ENCODE results near the gene WNK1.
"Not testable (repeated sequence)": the region's sequence is repeated elsewhere in the genome, so short reads cannot be mapped to it uniquely, and the experiment has no call there.

Gene WNK1

DNA sequence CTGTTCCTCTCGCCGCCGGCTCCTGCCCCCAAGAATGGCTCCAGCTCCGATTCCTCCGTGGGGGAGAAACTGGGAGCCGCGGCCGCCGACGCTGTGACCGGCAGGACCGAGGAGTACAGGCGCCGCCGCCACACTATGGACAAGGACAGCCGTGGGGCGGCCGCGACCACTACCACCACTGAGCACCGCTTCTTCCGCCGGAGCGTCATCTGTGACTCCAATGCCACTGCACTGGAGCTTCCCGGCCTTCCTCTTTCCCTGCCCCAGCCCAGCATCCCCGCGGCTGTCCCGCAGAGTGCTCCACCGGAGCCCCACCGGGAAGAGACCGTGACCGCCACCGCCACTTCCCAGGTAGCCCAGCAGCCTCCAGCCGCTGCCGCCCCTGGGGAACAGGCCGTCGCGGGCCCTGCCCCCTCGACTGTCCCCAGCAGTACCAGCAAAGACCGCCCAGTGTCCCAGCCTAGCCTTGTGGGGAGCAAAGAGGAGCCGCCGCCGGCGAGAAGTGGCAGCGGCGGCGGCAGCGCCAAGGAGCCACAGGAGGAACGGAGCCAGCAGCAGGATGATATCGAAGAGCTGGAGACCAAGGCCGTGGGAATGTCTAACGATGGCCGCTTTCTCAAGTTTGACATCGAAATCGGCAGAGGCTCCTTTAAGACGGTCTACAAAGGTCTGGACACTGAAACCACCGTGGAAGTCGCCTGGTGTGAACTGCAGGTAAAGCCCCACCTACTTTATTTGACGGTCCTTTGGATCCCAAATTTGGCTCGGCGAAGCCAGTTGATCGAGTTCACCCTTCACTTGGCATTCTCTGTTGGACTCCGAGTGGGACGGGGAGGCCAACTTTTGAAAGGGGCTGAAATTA, 1.5 kb downstream of the WNK1 start:
- peak; percentile 30 to 55 for DNase-seq (ENCODE audit: low spot score in 2 of 2)
- H3K36me3 Mint-ChIP-seq, result no peaks in the 10 kb centered on the region
- no peaks in the 10 kb centered on the region for H3K27me3 Mint-ChIP-seq
- H3K27ac Mint-ChIP-seq, result no peak overlapping the region
- H3K9me3 Mint-ChIP-seq, result no peaks in the 10 kb centered on the region
- no peak overlapping the region for H3K4me3 Mint-ChIP-seq
- ATAC-seq (ENCODE audit: low read depth), result no peak
- peaks cover 27% of the 10 kb centered on the region for H3K4me1 Mint-ChIP-seq

DNA sequence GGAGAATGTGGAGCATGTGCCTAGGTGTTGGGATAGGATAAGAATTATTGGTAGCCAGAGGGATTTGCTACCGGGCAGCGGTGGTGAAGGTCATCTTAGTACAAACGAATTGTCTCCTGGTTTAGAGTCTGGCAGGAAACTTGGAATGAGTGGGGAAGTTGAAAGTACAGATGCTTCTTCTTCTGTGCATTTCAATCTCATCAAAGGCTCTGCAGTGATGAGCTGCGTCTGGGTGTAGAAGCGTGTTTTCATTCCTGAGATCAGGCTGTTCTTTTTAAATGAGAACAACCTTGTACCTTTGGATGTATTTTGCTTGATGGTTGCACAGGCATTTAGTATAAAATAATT, 2.1 kb downstream of the WNK1 start:
- H3K27me3 Mint-ChIP-seq, result no peaks in the 10 kb centered on the region

DNA sequence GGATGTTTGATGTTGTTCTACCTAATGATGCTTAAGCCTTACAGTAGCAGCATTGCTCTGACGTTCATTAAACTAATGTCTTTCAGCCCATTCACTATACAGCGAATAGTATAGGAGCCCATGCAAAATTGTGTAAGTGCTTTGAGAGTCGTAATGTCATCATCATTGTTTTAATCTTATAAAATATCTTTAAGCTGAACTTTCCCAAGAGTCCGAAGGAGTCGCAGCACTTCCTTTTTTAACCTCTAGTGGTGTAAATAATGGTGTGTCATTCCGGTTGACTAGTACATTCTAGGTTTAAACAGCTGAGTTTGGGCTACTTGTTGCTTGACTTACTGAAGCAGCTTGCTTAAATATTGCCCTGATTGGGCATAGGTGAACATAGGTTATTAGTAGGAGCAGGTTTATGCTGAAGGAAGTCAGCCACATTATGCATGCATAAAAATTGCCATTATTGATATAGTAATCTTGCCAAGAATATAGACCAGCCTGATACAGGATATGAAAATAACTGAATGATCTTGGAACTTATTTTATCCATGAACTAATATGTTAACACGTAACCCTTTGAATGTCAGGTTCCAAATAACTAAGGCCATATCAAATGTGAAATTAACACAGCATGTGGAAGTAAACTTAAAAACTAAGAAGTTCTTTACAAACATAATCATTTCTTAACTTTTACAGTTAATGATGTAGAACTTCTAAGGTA, 2.6 kb downstream of the WNK1 start:
- no peaks in the 10 kb centered on the region for H3K9me3 Mint-ChIP-seq
- no peak overlapping the region for H3K4me3 Mint-ChIP-seq
- H3K36me3 Mint-ChIP-seq, result peaks cover 2% of the 10 kb centered on the region
- H3K27ac Mint-ChIP-seq, result no peak overlapping the region
- peaks cover 25% of the 10 kb centered on the region for H3K4me1 Mint-ChIP-seq
- DNase-seq (ENCODE audit: low spot score in 2 of 2) (peak in 1 of 2 donors; percentile 35), ATAC-seq (ENCODE audit: low read depth) (no peak)
- no peaks in the 10 kb centered on the region for H3K27me3 Mint-ChIP-seq

More for the DNA sequence above, 2.1 kb downstream of the WNK1 start:
- Mint-ChIP-seq H3K9me3 (no peaks in the 10 kb centered on the region), H3K4me1 (peaks cover 25% of the 10 kb centered on the region), H3K36me3 (no peaks in the 10 kb centered on the region), H3K4me3 (no peak overlapping the region), H3K27ac (no peak overlapping the region)
- ATAC-seq (ENCODE audit: low read depth), result no peak
- DNase-seq (ENCODE audit: low spot score in 2 of 2), result no peak

DNA sequence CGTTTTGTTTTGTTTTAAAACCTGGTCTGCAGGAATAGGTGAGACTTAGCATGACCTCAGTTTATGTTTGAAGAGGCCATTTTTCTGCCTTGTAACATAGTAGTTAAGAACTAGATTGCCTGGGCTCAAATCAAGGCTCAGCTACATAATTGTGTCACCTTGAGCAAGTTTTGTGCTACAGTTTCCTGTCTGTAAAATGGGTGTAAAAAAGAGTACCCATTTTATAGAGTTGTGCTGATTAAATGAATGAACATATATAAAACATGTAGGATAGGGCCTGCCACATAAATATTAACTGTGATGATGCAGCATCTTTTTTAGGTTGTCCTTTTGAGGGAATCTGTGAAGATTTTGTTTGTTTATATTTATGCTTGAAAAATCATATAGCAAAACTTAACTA, 7.2 kb downstream of the WNK1 start:
- peaks cover 8% of the 10 kb centered on the region for H3K36me3 Mint-ChIP-seq
- no peak overlapping the region for H3K27ac Mint-ChIP-seq
- no peaks in the 10 kb centered on the region for H3K9me3 Mint-ChIP-seq
- H3K4me1 Mint-ChIP-seq, result peaks cover 31% of the 10 kb centered on the region
- ATAC-seq (ENCODE audit: low read depth) (no peak), DNase-seq (ENCODE audit: low spot score in 2 of 2) (no peak)
- H3K27me3 Mint-ChIP-seq, result no peaks in the 10 kb centered on the region
- H3K4me3 Mint-ChIP-seq, result no peak overlapping the region

DNA sequence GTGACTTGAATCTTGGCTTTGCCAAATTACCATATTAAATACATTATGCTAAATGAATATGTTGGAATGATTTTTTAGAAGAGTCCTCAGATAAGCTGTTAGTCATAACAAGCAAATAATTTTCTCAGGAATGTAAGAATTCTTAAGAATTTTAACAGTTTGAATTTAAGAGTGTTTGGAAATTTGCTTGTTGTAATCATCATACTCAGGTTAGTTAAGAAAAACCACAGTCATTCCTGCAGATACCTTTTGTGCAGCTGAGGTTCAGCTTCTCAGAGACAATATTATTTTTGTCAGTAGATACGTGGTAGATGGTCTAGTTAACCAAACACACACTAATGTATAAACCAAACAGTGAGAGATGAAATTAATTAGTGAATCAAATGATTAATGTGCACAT, 8.9 kb downstream of the WNK1 start:
- Mint-ChIP-seq H3K4me3 (no peak overlapping the region), H3K36me3 (peaks cover 10% of the 10 kb centered on the region), H3K9me3 (no peaks in the 10 kb centered on the region), H3K27ac (no peak overlapping the region), H3K4me1 (peaks cover 28% of the 10 kb centered on the region), H3K27me3 (no peaks in the 10 kb centered on the region)
- no peak for DNase-seq (ENCODE audit: low spot score in 2 of 2)
- ATAC-seq (ENCODE audit: low read depth), result no peak

DNA sequence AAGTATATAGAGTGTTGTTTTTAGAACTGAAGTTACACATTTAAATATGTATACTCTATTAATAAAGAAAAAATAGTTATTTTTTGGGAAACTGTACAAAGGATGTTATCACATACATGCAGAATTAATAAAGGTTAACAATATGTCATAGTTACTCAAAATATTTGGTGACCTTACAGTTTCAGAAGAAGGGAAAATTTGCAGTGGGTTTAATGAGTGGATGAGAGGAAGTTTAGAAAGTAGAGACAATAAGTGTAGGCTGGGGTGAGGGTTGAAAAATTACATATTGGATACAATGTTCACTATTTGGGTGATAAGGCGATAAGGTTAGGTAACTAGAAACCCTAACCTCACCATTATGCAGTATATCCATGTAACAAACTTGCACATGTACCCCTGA, 13.5 kb downstream of the WNK1 start:
- ATAC-seq (ENCODE audit: low read depth) (no peak), DNase-seq (ENCODE audit: low spot score in 2 of 2) (no peak)
- Mint-ChIP-seq H3K27me3 (no peaks in the 10 kb centered on the region), H3K4me1 (peaks cover 26% of the 10 kb centered on the region), H3K9me3 (no peaks in the 10 kb centered on the region), H3K27ac (no peak overlapping the region), H3K36me3 (peaks cover 8% of the 10 kb centered on the region), H3K4me3 (no peak overlapping the region)

DNA sequence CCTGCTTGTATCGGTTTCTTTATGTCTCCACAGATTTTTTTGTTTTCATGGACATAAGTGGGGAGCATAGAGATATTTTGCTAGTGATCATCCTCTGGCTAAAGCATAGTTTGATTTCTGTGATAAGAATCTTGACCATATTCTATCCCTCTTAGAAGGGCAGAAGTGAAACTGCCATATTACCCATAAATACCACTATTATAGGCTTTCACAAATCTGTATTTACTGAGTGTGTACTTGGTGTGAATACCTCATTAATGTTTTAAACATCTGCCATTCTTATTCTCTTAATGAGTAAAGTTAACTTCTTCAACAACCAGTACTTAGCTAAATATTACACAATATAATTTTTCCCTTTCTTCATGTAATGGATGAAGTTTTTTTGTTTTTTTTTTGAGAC, 16.1 kb downstream of the WNK1 start:
- ATAC-seq (ENCODE audit: low read depth) (peak; percentile 43), DNase-seq (ENCODE audit: low spot score in 2 of 2) (no peak)
- Mint-ChIP-seq H3K4me3 (no peak overlapping the region), H3K9me3 (no peaks in the 10 kb centered on the region), H3K36me3 (peaks cover 4% of the 10 kb centered on the region), H3K4me1 (peaks cover 18% of the 10 kb centered on the region), H3K27ac (no peak overlapping the region), H3K27me3 (no peaks in the 10 kb centered on the region)

DNA sequence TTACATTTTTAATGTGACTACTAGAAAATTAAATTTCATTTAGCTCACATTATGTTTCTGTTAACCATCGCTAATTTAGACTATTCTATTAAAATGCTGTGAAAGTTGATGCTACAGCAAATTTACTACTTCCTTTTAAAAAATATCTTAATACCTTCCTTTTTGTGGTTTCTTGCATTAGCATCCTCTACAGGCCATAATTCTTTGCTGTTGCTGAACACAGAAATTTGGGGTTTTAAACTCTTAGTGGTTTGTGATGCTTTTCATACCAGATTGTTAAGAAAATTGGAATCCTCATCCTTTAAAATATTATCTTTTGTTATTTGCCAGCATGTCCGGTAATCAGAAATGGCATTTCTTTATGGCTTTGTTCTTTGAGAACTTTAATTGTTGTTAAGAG, 18.1 kb downstream of the WNK1 start:
- Mint-ChIP-seq H3K27ac (no peak overlapping the region), H3K9me3 (no peaks in the 10 kb centered on the region), H3K4me1 (peaks cover 25% of the 10 kb centered on the region), H3K36me3 (peaks cover 5% of the 10 kb centered on the region), H3K27me3 (no peaks in the 10 kb centered on the region), H3K4me3 (no peak overlapping the region)
- no peak for DNase-seq (ENCODE audit: low spot score in 2 of 2)
- ATAC-seq (ENCODE audit: low read depth), result peak; percentile 47

DNA sequence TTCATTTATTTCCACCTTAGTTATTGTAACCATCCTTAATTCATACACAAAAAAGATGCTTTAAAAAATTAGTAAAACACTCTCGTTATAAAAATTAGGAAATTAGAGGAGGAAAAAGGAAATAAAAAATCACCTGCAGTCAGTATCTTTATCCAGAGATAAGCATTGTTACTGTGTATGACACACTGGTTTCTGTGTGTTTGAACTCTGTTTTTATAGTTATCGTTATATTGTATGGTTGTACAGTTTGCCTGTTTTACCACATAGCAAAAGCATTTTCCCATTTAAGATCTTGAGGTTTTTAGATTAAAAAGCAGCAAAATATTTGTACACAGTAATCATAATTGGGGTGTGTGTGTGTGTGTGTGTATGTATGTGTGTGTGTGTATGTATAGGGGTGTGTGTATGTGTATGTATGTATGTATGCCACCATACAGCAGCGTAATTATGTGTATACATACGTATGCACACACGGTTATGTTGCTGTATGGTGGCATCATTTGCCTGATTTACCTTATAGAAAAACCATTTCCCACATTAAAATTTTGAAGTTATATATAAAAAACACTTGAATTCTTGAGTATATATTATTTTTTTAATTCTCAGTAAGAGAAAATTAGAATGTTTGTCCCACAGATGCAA, 19.8 kb downstream of the WNK1 start:
- Mint-ChIP-seq H3K27ac (no peak overlapping the region), H3K4me1 (peaks cover 25% of the 10 kb centered on the region), H3K36me3 (peaks cover 6% of the 10 kb centered on the region), H3K9me3 (peaks cover 2% of the 10 kb centered on the region), H3K27me3 (no peaks in the 10 kb centered on the region), H3K4me3 (no peak overlapping the region)
- DNase-seq (ENCODE audit: low spot score in 2 of 2), result no peak
- ATAC-seq (ENCODE audit: low read depth), result no peak

DNA sequence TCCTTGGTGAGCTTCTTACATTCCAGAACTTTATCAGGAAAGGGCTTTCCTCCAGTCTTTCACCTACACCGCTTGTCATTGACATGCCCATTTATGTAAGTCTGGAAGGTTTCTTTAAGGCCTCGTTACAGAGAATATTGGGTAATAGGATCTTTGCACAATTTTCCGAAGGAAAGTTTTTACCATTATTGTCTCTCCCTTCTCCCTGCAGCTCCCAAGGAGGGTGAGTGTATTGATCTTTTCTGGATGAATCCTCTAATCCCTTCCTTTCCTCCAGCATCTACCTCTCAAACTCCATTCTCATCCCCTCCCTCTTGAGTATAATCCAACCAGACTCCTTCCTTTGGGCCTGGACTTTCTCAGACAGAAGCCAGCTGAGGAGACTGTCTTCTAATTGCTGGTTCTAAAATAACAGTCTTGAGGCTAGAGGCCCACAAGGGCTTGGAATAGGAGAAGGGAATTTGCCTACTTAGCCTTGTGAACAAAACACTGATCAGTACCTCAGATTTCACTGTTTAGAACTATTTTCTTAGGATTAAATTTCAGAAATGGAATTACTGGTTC, 21.8 kb downstream of the WNK1 start:
- Mint-ChIP-seq H3K4me3 (no peak overlapping the region), H3K4me1 (peaks cover 24% of the 10 kb centered on the region), H3K9me3 (peaks cover 2% of the 10 kb centered on the region), H3K27me3 (no peaks in the 10 kb centered on the region), H3K36me3 (peaks cover 6% of the 10 kb centered on the region), H3K27ac (peak overlapping the region; percentile 4)
- DNase-seq (ENCODE audit: low spot score in 2 of 2) (no peak), ATAC-seq (ENCODE audit: low read depth) (no peak)

DNA sequence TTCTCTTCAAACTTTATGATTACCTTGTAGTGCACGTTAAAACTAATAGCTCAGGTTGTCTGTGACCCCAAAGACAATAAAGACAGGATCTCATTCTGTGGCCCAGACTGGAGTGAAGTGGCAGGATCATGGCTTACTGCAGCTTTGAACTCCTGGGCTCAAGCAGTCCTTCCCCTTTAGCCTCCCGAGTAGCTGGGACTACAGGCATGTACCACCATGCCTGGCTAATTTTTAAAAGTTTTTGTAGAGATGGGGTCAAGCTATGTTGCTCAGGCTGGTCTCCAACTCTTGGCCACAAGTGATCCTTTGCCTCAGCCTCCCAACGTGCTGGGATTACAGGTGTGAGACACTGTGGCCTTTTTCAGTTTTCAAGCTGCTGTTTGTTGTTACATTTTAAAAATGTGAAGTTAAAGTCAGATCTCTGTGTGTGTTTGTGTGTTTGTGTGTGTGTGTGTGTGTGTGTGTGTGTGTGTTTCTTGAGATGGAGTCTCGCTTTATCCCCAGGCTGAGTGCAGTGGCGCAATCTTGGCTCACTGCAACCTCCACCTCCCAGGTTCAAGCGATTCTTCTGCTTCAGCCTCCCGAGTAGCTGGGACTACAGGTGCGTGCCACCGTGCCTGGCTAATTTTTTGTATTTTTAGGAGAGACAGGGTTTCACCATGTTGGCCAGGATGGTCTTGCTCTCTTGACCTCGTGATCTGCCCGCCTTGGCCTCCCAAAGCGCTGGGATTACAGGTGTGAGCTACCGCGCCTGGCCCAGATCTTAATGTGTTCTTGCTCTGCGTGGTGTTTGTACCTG, 23.8 kb downstream of the WNK1 start:
- H3K36me3 Mint-ChIP-seq; H3K4me3 Mint-ChIP-seq; H3K27me3 Mint-ChIP-seq; ATAC-seq (ENCODE audit: low read depth); DNase-seq (ENCODE audit: low spot score in 2 of 2); H3K9me3 Mint-ChIP-seq: not testable (repeated sequence)
- peak overlapping the region; percentile 42 for H3K27ac Mint-ChIP-seq
- peaks cover 36% of the 10 kb centered on the region for H3K4me1 Mint-ChIP-seq

DNA sequence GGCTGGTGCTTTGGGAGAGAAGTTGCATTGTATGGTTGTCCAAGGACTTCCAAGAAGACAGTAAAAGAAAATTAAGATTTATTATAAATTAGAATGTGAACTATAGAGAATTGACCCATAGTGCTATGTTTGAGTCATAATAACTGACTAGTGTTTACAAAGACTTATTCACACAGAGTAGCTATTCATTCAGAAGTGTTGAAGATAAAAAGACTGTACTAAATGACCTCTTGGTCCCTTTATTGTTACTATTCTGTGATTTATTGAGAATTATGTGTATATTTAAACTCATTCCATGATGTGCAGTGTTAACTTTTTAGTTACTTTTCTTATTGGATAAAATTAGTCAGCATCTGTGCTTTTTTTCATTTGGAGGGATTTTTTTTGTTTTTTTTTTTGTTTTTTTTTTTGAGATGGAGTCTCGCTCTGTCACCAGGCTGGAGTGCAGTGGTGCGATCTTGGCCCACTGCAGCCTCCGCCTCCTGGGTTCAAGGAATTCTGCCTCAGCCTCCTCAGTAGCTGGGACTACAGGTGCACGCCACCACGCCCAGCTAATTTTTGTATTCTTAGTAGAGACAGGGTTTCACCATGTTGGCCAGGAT, 24.5 kb downstream of the WNK1 start:
- H3K4me1 Mint-ChIP-seq, result peaks cover 37% of the 10 kb centered on the region
- H3K36me3 Mint-ChIP-seq; ATAC-seq (ENCODE audit: low read depth); H3K4me3 Mint-ChIP-seq; H3K27me3 Mint-ChIP-seq; H3K9me3 Mint-ChIP-seq; DNase-seq (ENCODE audit: low spot score in 2 of 2): not testable (repeated sequence)
- peak overlapping the region; percentile 42 for H3K27ac Mint-ChIP-seq

DNA sequence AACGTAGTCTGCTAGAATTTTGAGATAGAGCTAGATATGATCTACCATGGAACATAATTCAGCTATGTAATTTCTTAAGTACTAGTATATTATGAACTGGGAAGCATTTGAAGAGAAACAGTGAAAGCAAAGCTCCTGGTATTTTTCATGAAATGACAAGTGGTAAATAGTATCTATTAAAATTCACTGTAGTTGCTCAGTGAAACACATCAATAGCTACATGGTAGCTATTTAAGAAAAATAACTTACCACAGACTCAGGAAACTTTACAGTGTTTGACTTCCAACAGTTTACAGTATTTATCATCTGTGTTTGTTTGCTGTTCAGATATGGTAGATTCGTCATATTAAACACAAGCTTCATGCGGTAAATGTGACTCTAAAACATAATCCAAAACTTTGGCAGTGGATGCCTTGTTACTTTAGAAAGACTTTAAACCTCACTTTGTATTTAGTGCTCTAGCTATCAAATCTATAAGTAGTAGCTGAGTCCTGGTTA, 25.2 kb downstream of the WNK1 start:
- Mint-ChIP-seq H3K27ac (no peak overlapping the region), H3K27me3 (no peaks in the 10 kb centered on the region), H3K9me3 (peaks cover 2% of the 10 kb centered on the region), H3K4me1 (peaks cover 35% of the 10 kb centered on the region), H3K4me3 (no peak overlapping the region), H3K36me3 (peaks cover 6% of the 10 kb centered on the region)
- no peak for ATAC-seq (ENCODE audit: low read depth)
- DNase-seq (ENCODE audit: low spot score in 2 of 2), result no peak
